GM19328 (cell line): ENCODE measurements around the gene WHRN.

ENCODE experiments used
- ATAC-seq: cut with Tn5 transposase; IDR thresholded peaks from one replicate; pipeline ENCODE4 v1.9.1; 2021; ENCODE audit warnings: mild to moderate bottlenecking, moderate library complexity; ENCODE audit not compliant: unreplicated experiment

WHRN gene

DNA sequence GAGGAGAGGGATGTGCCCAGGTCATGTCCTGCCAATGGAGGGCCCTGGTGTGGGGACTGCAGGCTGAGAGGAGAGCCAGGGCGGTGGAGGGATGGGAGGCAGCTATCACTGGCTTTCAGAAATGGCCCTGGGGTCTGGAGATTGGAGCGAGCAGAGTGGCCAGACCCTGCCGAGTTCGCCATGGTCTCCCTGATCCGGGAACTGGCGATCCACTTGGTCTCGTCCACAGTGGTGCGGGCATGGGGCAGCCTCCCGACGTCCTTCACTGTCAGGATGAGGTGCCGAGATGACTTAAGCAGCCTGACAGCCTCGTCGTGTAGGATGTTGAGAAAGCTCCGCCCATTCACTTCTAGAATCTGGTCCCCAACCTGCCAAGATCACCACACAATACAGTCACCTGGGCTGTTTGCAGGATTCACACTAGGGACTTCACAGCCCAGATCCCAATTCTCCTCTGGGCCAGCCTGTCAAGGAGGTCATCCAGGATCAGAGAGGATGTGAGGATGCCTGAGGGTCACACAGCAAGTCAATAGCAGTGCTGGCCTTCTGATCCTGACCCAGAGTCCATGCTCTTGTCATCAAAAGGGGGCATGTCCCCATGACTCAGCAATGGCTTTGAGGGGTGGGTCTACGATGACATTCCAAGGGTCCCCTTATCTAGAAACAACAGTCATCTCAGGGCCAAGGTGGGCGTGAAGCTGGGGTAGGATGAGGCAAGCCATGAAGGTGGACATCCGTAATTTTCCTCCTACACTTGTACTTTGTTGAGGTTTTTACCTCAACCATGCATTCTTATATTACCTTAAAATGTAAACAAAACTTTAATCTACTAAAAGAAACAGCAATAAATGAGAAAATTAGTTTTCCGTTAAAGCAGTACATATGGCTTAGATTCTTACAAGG is 79.0 kb downstream of the WHRN start:
- ATAC-seq, result no peak

DNA sequence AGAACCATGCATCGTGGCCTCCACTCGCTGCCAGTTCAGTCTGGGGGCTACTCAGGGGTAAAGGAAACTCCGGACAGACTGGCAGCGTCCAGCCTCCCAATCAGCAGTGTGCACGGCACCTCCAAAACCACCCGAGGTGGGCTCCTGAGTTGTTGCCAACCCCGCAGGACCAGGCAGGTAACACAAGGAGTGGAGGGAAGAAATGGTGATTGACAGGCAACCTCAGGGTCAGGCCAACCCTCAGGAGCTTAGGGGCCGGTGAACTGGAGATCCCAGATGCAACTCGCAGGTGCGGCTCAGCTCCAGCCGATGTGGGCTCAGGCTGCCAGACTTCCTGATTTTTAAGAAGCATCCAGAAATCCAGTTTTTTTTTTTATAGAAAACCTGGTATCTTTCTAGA is 80.1 kb downstream of the WHRN start:
- no peak for ATAC-seq

DNA sequence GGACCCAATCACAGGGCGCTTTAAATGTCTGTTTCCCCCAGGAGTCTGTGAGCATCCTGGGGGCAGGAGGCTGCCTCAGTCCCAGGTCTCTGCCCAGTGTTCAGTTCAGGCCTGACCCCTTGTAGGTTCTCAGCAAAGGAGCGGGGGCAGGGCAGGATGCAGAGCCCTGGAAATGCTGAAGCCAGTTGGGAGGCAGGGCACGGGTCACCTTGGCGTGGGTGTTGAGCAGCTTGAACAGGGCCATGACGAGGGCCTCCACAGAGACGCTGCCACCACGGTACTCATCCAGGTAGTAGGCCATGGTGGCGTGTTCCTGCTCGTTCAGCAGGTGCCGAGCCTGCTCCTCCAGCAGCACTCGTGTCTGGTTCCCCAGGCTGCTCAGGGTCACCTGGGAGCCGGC is 81.1 kb downstream of the WHRN start:
- ATAC-seq, result no peak

DNA sequence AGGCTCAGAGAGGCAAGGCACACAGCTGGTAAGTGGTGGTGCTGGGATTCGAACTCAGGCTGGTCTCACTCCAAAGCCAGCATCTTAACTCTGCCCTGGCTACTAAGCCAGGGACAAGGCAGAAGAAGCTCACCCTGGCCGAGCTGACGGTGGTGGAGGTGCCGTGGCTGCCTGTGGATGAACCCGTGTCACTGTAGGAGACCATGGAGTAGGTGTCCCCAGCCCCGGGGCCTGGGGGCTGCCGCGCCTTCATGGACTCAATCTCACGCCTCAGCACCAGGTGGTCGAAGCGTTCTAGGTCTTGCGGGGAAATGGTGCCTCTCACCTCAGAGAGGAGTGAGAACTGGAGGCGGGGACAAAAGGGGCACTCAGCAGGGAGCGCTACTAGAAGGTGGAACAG is 82.1 kb downstream of the WHRN start:
- no peak for ATAC-seq

DNA sequence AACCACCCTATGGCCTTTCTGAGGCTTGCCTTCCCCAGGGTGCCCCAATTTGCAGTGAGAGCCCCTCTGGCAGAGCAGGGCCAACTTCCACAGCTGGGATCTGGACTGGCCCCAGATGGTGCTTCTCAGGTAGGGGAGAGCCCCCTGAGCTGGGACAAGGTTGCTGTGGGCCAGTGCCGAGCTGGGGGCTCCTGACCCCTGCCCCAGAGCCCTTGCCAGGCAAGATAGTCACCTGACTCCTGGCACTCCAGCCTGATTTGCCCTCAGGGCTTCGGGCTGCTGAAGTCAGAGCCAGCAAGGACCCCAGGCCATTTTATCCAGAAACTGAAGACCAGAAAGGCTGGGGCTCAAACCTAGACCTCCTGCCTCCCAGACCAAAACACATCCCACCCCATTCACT is 84.1 kb downstream of the WHRN start:
- ATAC-seq, result no peak

DNA sequence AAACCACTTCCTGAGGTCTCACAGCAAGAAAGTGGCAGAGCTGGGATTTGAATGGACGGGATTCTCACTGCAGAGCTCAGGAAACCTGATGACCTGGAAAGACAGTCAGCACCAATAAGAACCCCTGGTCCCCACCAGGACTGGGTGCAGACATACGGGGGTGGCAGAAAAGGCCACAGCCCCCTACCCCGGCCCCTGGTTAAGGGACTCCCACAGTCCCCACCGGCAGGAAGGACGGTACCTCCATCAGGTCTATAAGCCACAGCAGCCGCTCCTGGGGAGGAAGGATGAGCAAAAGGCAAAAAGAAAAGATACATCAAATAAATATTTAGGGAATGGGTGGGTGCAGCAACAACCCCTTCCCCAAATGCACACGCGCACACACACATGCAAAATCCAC is 85.5 kb downstream of the WHRN start:
- no peak for ATAC-seq

DNA sequence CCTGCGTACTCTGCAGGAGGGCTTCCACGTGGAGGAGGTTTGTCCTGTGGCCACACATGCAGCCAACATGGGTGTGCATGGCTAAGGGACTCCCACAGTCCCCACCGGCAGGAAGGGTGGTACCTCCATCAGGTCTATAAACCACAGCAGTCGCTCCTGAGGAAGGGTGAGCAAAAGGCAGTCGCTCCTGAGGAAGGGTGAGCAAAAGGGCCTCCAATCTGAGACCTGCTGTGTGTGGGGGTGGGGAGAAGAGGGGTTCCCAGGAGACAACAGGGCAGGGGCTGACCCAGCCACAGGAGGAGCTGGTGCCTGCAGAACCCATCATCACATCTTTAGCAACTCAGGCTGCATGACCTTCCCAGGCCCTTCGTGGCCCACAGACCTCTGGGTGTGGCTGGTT is 87.2 kb downstream of the WHRN start:
- no peak for ATAC-seq

DNA sequence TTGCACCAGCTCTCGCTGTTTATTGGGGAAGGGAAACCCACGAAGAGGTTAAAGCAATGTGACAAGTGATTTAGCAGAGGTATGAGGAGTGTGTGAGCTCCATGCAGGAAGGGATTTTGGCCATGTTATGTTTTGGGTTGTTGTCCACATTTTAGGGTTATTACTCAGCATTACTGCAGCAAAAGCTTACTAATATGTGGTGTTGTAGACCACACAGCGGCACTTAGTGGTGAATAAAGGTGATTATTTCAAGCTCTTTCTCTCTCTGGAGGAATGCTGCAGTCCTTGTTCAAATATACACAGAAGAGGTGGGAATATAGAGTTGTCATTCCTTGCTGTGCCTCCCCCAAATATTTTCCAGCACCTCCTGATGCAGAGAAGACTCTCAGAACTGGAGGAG is 87.8 kb downstream of the WHRN start:
- ATAC-seq, result no peak

DNA sequence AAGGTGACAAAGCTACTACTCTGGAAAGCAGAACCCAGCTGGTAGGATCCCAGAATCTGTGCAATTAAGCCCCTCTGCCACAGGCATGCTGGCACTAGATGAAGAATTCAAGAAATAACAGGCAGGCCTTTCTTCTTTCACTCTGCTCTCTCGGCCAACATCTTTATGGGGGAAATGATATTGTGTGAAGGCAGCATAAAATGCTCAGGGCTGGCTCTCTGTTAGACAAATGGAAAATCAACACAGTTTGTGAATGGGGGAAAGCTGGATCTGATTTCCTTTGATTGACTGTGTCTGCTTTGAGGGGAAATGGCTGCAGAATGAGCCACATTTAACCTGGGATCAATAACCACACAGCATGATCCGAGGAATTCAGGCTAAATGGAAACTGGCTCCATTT is 88.4 kb downstream of the WHRN start:
- no peak for ATAC-seq

DNA sequence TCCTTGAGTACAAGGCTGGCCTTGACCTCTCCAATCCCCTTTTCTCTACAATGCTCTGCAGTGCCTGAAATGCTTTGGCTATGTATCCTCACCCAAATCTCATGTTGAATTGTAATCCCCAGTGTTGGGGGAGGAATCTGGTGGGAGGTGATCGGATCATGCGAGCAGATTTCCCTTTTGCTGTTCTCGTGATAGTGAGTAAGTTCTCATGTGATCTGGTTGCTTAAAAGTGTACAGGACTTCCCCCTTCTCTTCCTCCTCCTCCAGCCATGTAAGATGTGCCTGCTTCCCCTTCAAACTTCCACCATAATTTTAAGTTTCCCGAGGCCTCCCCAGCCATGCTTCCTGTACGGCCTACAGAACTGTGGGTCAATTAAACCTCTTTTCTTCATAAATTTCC is 89.0 kb downstream of the WHRN start:
- no peak for ATAC-seq

DNA sequence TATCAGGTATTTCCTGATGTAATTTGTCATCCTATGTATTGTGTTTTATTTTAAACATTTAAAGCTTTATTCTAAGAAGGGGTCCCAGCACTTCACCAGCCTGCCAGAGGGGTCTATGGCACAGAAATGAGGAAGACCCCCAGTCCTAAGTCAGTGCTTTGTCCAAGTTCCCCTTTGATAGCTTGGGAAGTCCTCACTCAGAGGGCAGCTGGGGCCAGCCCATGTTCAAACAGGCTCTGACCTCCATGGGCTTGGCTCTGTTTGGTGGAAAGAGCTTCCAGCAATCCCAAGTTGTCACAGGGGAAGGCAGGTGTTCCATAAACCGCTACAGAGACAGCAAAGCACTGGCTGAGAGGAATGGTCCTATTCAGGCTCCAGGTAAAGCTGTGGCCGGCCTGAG is 90.9 kb downstream of the WHRN start:
- ATAC-seq, result no peak

DNA sequence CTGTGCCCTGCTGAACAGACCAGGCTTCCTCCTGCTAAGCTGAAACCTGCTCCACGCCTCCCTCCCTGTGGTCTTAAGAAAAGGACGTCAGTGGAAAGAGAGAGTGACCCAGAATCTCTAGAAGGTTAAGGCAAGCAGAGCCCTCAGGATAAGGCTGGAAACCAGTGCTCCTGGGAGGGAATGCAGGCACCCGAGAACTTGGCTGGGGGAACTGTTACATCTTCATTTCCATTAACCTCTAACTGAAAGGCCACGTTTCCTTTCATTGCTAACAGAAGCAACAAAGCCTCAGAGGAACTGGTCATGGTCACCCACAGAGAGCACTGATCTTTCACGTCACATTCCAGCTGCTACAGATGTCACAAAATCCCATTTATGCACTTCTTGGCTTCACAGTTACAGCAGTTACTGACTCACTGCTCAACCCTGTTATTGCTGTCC is 91.4 kb downstream of the WHRN start:
- no peak for ATAC-seq

DNA sequence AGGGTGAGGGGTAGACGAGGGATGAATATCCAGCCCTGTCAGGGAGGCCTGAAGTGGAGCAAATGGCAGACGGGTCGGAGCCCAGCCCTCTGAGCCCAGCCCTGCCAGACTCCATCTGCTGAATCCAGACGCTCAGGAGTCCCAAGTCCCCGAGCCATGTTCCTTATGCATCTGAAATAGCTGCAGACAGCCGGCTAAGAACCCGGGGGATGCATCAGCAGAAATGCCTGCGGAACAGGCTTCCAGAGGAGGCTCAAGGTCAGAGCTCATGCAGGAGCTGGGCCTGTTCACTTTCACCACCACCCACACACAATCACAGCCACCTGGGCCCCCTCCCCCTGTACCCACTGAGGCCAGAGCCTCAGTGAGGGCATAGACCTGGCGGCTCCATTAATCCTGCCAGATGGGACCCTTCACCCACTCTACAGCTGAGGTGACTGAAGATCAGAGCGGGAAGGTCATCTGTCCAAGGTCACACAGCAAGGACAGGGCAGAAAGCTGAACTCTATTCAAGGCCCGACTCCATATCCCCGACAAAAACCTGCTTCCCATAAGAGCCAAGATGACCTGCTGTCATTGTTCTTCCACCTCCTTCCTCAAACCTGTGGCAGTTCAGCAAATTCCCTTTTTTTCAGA is 93.1 kb downstream of the WHRN start:
- ATAC-seq, result no peak

DNA sequence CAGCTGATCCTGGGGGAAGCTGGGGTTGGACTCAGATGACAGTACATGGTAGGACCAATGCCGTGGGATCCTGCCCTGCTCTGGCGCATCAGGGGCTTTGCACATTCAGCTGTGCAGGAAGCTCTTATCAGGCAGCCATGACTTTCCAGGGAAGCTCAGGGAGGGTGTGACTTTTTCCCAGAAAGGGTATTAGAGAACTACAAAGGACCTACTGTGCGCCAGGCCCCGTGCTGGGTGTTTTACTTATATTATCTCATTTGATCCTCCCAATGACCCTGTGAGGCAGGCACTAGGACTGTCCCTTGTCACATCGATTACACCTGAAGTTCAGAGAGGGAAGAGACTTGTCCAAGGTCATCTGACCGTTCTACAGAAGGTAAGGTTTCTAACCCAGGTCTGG is 93.8 kb downstream of the WHRN start:
- ATAC-seq, result no peak

DNA sequence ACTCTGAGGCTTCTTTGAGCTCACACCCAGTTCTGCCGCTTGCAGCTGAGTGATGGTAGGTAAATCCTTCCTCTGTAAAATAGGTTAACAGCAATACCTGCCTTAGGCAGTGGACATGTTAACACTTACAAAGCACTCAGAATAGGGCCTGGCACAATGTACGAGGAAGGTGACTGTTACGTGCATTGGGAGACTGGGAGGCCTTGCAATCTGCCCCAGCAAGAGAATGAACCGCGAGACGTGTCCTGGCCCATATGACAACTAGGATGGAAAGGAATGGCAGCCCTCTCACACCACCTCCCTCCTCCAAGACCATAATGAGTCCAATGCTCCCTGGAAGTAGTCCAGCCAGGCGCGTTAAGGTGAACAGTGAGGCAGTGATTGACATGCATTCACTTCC is 94.4 kb downstream of the WHRN start:
- no peak for ATAC-seq

DNA sequence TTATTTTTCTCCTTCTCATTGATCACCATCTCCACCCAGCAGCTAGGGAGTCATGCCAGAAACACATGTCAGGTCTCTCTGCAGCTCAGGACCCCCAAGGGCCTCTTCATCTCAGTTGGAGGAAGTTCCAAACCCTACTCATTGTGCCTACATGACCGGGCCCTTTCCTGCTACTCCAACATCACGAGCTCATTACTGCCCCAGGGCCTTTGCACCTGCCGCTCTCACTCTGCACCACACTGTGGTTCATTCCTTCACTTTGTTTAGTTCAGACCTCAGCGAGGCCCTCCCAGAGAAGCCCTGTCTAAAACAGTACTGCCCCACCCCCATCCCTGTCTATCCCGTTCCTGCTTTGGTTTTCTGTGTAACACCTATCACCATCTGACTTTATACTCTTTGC is 95.4 kb downstream of the WHRN start:
- ATAC-seq, result no peak

DNA sequence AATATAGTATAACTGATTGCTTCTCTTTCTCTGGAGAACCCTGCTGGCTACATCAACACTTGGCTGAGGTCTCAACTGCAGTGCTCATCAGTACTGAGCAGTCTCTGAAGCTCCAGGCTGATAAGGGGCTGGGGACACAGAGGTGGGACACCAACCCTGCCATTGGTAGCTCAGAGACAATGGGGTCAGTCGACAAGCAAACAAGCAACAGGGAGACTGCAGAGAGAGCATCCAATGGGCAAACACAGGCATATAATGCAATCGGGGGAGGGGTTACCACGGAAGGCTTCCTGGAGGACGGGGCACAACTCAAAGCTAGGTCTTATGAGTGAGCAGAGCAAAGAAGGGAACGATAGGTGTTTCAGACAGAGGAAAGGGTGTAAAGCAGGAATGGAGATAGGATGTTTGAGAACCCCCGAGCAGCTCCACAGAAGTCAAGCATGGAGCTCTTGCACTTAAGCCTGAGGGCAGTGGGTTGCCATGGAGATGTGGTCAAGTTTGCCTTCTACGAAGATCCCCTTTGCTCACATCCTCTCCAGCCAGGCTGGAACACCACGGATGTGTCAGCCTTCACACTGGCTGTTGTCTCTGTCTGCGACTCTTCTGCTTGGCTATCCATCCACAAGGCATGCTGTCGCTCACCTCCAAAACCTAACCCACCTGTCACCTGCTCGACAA is 96.0 kb downstream of the WHRN start:
- no peak for ATAC-seq

DNA sequence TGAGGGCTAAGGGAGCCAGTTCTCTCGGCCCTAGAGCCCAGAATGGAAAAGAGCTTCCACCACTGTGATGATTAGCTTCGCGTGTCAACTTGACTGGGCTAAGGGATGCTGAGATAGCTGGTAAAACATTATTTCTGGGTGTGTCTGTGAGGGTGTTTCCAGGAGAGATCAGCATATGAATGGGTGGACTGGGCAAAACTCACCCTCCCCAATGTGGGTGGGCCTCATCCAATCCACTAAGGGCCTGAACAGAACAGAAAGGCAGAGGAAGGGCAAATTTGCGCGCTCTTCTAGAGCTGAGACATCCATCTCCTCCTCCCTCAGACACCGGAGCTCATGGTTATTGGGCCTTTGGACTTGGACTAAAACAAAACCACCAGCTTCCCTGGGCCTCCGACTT is 96.6 kb downstream of the WHRN start:
- no peak for ATAC-seq

DNA sequence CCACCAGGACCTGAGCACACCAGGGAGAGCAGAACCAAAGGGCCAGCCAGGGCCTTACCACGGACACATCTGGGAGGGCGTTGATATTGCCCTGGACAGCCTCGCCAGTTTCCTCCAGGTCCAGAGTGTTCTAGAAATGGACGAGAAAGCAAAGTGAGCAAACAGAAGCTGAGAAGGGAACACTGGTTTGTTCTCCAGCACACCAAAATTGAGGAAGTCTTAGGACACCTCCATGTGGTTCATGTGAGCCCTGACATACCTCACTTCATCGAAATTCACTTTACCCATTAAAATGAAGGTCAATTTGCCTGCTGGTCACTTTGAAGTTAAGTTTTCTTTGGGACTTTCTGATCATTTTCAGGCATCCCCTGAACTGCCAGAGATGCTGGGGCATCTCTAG is 97.4 kb downstream of the WHRN start:
- ATAC-seq, result no peak

DNA sequence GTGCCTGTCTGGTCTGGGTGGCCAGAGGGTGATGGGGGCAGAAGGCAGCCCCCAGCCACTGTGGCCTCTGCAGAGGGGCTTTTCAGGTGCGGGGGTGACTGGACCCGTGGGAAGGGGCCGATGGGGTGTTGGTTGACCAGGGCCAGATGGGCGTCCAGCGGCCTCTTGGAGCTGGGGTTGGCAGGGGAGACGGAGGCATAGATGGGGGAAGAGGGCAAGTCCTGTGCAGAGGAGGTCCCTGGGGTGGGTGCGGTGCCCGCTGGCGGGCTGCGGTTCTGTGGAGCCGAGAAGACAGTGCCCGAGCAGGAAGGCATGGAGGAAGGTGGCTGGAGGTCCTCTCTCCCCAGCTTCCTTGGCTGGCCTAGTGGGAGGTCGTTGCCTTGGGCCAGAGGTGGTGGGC is 98.8 kb downstream of the WHRN start:
- ATAC-seq, result no peak

DNA sequence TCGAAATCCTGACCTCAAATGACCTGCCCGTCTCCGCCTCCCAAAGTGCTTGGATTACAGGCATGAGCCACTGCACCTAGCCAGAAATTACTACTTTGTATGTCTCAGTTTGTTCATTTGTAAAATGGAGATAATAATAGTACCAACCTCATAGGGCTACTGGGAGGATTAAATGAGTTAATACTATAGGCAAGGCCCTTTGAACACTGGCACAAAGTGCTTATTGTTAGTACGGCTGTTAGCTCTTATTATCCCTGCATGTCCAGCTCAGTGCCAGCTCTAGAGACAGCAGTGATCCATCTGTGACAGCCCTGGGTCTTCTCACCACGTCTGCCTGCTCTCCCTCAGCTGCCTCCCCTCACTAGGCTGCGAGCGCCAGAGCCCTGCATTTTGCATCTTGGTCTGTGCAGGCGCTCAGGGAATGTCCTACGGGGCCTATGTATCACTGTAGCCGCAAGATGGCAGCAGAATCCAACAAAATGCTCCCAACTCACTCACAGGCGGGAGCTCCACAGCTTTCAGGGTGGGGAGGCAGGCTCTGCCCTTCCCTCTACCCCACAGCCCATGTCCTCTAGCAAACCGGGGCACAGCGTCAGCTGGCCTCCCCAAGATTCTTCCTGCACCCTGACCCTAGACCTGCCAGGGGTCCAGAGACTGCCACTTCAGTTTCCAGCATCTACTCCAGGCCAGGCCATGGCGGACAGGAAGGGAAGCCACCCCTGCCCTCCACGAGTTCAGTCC is 99.8 kb downstream of the WHRN start:
- peak; percentile 85 for ATAC-seq
